ENCODE measurements around the gene MAGI2.
"Not testable (repeated sequence)": the region's sequence is repeated elsewhere in the genome, so short reads cannot be mapped to it uniquely, and the experiment has no call there.

The MAGI2 gene

DNA sequence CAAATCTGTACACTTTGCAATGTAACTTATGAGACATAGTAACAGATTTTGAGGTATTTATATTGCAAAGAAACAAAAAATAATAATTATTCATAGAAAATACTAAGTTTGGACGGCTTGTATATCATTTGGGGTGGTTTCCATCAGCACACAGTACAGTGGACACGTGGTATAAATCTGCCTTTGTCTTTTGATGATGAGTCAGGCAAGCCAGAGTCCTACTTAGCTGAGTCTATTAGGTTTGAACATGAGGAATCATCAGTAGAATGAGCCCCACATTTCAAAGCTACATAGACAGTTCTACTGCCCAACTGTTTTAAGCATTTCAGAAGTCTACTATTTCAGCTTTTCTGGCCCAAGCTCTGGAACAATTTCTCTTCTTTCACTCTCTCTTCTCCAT, 851.7 kb downstream of the MAGI2 start:
- TF ChIP-seq, protein P1, sequence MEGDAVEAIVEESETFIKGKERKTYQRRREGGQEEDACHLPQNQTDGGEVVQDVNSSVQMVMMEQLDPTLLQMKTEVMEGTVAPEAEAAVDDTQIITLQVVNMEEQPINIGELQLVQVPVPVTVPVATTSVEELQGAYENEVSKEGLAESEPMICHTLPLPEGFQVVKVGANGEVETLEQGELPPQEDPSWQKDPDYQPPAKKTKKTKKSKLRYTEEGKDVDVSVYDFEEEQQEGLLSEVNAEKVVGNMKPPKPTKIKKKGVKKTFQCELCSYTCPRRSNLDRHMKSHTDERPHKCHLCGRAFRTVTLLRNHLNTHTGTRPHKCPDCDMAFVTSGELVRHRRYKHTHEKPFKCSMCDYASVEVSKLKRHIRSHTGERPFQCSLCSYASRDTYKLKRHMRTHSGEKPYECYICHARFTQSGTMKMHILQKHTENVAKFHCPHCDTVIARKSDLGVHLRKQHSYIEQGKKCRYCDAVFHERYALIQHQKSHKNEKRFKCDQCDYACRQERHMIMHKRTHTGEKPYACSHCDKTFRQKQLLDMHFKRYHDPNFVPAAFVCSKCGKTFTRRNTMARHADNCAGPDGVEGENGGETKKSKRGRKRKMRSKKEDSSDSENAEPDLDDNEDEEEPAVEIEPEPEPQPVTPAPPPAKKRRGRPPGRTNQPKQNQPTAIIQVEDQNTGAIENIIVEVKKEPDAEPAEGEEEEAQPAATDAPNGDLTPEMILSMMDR (IDR thresholded peaks at IDR 0.05; ENCODE audit: insufficient read depth, missing control alignments), result no peak
- DNase-seq (ENCODE audit: insufficient read length, low spot score), result no peak
- no peak for FAIRE-seq

GRCh38 chr7:78594156-78594555, 859.3 kb downstream of the MAGI2 start:
- FAIRE-seq (no peak), DNase-seq (ENCODE audit: insufficient read length, low spot score) (no peak)
- TF ChIP-seq, protein P1 (IDR thresholded peaks at IDR 0.05; ENCODE audit: insufficient read depth, missing control alignments), result no peak

GRCh38 chr7:78588393-78588792, 865.1 kb downstream of the MAGI2 start:
- no peak for FAIRE-seq
- DNase-seq (ENCODE audit: insufficient read length, low spot score), result no peak
- TF ChIP-seq, protein P1 (IDR thresholded peaks at IDR 0.05; ENCODE audit: insufficient read depth, missing control alignments), result no peak

- FAIRE-seq, result no peak
Observed at GRCh38 chr7:78587443-78588044, 865.9 kb downstream of the MAGI2 start.

GRCh38 chr7:78585980-78586379, 867.5 kb downstream of the MAGI2 start:
- DNase-seq (ENCODE audit: insufficient read length, low spot score), result no peak
- no peak for FAIRE-seq
- TF ChIP-seq, protein P1 (IDR thresholded peaks at IDR 0.05; ENCODE audit: insufficient read depth, missing control alignments), result no peak

More at GRCh38 chr7:78587443-78588044, 865.9 kb downstream of the MAGI2 start:
- TF ChIP-seq, protein P1 (IDR thresholded peaks at IDR 0.05; ENCODE audit: insufficient read depth, missing control alignments), result peak; percentile 39
- DNase-seq (ENCODE audit: insufficient read length, low spot score), result no peak

- FAIRE-seq, result no peak
- no peak for DNase-seq (ENCODE audit: insufficient read length, low spot score)
Observed at GRCh38 chr7:78578686-78579085, 874.8 kb downstream of the MAGI2 start.

GRCh38 chr7:78577174-78577952, 876.1 kb downstream of the MAGI2 start:
- FAIRE-seq; DNase-seq (ENCODE audit: insufficient read length, low spot score): not testable (repeated sequence)

More at GRCh38 chr7:78578686-78579085, 874.8 kb downstream of the MAGI2 start:
- TF ChIP-seq, protein P1 (IDR thresholded peaks at IDR 0.05; ENCODE audit: insufficient read depth, missing control alignments), result no peak

Measured in D721Med (cell line).